ENCODE results near the gene UBA1.

UBA1 gene

GRCh38 chrX:47215291-47215900 is 21.8 kb downstream of the UBA1 start:
- in situ Hi-C loops (cut with MboI; ENCODE audit: low sequenced_read_pairs, unreplicated experiment): no loop called here
- TF ChIP-seq CTCF (IDR thresholded peaks at IDR 0.05; ENCODE audit: borderline replicate concordance, control extremely low read depth, extremely low read depth, insufficient read depth, missing control alignments): no peak
- DNase-seq (ENCODE audit: low spot score): no peak

- no peak for DNase-seq (ENCODE audit: low spot score)
- no peak for TF ChIP-seq CTCF (IDR thresholded peaks at IDR 0.05; ENCODE audit: borderline replicate concordance, control extremely low read depth, extremely low read depth, insufficient read depth, missing control alignments)
- in situ Hi-C loops (cut with MboI; ENCODE audit: low sequenced_read_pairs, unreplicated experiment): no loop called here
Observed at GRCh38 chrX:47216393-47216925, 22.8 kb downstream of the UBA1 start.

- in situ Hi-C loops (cut with MboI; ENCODE audit: low sequenced_read_pairs, unreplicated experiment): no loop called here
- TF ChIP-seq CTCF (IDR thresholded peaks at IDR 0.05; ENCODE audit: borderline replicate concordance, control extremely low read depth, extremely low read depth, insufficient read depth, missing control alignments): no peak
- no peak for DNase-seq (ENCODE audit: low spot score)
Observed at GRCh38 chrX:47217121-47217851, 23.7 kb downstream of the UBA1 start.

- TF ChIP-seq CTCF (IDR thresholded peaks at IDR 0.05; ENCODE audit: borderline replicate concordance, control extremely low read depth, extremely low read depth, insufficient read depth, missing control alignments): no peak
- DNase-seq (ENCODE audit: low spot score): peak; percentile 88
- in situ Hi-C loops (cut with MboI; ENCODE audit: low sequenced_read_pairs, unreplicated experiment): no loop called here
Observed at GRCh38 chrX:47217852-47218279, 24.2 kb downstream of the UBA1 start.

GRCh38 chrX:47218280-47218919 is 24.8 kb downstream of the UBA1 start, which contains the start of gene CDK16:
CDK16 (plus strand) TSS chrX:47218681; CDS start chrX:47223558, 4,877 bp downstream.
- DNase-seq (ENCODE audit: low spot score): peak; percentile 87
- in situ Hi-C loops (cut with MboI; ENCODE audit: low sequenced_read_pairs, unreplicated experiment): no loop called here
- TF ChIP-seq CTCF (IDR thresholded peaks at IDR 0.05; ENCODE audit: borderline replicate concordance, control extremely low read depth, extremely low read depth, insufficient read depth, missing control alignments): no peak

Data from GM13976 (cell line).